Medulla oblongata (tissue), 1 donor: ENCODE measurements around the gene ARHGEF10L.

Experiments
- DNase-seq: peaks from one replicate; pipeline ENCODE4 v3.0.0-alpha.2; 2015; ENCODE audit errors: extremely low spot score

The ARHGEF10L gene

GRCh38 chr1:17546946-17547670 lies 7.6 kb downstream of the ARHGEF10L start:
- DNase-seq = peak; percentile 63

- no peak for DNase-seq
These were observed 9.9 kb downstream of the ARHGEF10L start for GRCh38 chr1:17549384-17549783.

- DNase-seq = no peak
These were observed 11.5 kb downstream of the ARHGEF10L start for GRCh38 chr1:17550729-17551584.

GRCh38 chr1:17551755-17552234 lies 12.3 kb downstream of the ARHGEF10L start:
- peak; percentile 59 for DNase-seq

GRCh38 chr1:17553975-17554700 lies 14.6 kb downstream of the ARHGEF10L start:
- DNase-seq = no peak

- DNase-seq = no peak
These were observed 15.5 kb downstream of the ARHGEF10L start for GRCh38 chr1:17554954-17555353.

- no peak for DNase-seq
These were observed 18.5 kb downstream of the ARHGEF10L start for GRCh38 chr1:17557986-17558385.

GRCh38 chr1:17558541-17558940 lies 19.0 kb downstream of the ARHGEF10L start:
- DNase-seq = no peak

GRCh38 chr1:17558954-17559614 lies 19.6 kb downstream of the ARHGEF10L start:
- no peak for DNase-seq

GRCh38 chr1:17559615-17560419 lies 20.3 kb downstream of the ARHGEF10L start:
- no peak for DNase-seq

GRCh38 chr1:17561247-17561548 lies 21.7 kb downstream of the ARHGEF10L start:
- DNase-seq = peak; percentile 60

- peak; percentile 72 for DNase-seq
These were observed 22.1 kb downstream of the ARHGEF10L start for GRCh38 chr1:17561561-17561985.

- no peak for DNase-seq
These were observed 22.9 kb downstream of the ARHGEF10L start for GRCh38 chr1:17562375-17562774.

- DNase-seq = no peak
These were observed 24.2 kb downstream of the ARHGEF10L start for GRCh38 chr1:17563494-17564281.

- no peak for DNase-seq
These were observed 25.2 kb downstream of the ARHGEF10L start for GRCh38 chr1:17564458-17565393.

- DNase-seq = peak; percentile 64
These were observed 26.2 kb downstream of the ARHGEF10L start for GRCh38 chr1:17565461-17566252.

GRCh38 chr1:17566417-17566816 lies 26.9 kb downstream of the ARHGEF10L start:
- DNase-seq = no peak

- no peak for DNase-seq
These were observed 27.4 kb downstream of the ARHGEF10L start for GRCh38 chr1:17566892-17567291.
